Smooth muscle cell (in vitro differentiated cells): ENCODE measurements around the gene AFG1L. TPM values are rescaled to one million over a fixed set of nuclear protein-coding genes. Genes with fewer than 3 reads are reported as not detected.

ENCODE experiments used
- DNase-seq: peaks from one replicate; lab custom pipeline; 2025; ENCODE audit not compliant: unreplicated experiment; lab: John Stamatoyannopoulos, UW
- H2AFZ ChIP-seq: fragments of 200-600 bp; sonication (generic); 2 replicates; pipeline ENCODE4 v1.6.0; 2016; ENCODE audit warnings: antibody characterized with exemption, low read depth, mild to moderate bottlenecking
- H3F3A ChIP-seq: fragments of 200-600 bp; sonication (generic); 2 replicates; pipeline ENCODE4 v1.6.0; 2017; ENCODE audit warnings: antibody characterized with exemption, low read depth
- H3K27ac ChIP-seq: fragments of 200-600 bp; sonication (generic); 2 replicates; pipeline ENCODE4 v1.5.1; 2016; ENCODE audit warnings: low read depth, mild to moderate bottlenecking
- H3K27me3 ChIP-seq: fragments of 200-600 bp; sonication (generic); 2 replicates; pipeline ENCODE4 v1.6.1; 2016; ENCODE audit warnings: low read depth, mild to moderate bottlenecking
- H3K36me3 ChIP-seq: fragments of 200-600 bp; sonication (generic); 2 replicates; pipeline ENCODE4 v1.5.1; 2016; ENCODE audit warnings: low read depth
- H3K4me1 ChIP-seq: fragments of 200-600 bp; sonication (generic); 2 replicates; pipeline ENCODE4 v1.5.1; 2016; ENCODE audit warnings: low read depth
- H3K4me2 ChIP-seq: fragments of 200-600 bp; sonication (generic); 2 replicates; pipeline ENCODE4 v1.6.0; 2016; ENCODE audit warnings: mild to moderate bottlenecking
- H3K4me3 ChIP-seq: fragments of 200-600 bp; sonication (generic); 2 replicates; pipeline ENCODE4 v1.5.1; 2016; ENCODE audit warnings: mild to moderate bottlenecking
- H3K79me2 ChIP-seq: fragments of 200-600 bp; sonication (generic); 2 replicates; pipeline ENCODE4 v1.6.0; 2016; ENCODE audit warnings: low read depth, mild to moderate bottlenecking
- H3K9ac ChIP-seq: fragments of 200-600 bp; sonication (generic); 2 replicates; pipeline ENCODE4 v1.6.0; 2016; ENCODE audit warnings: low read depth
- H3K9me3 ChIP-seq: fragments of 200-600 bp; sonication (generic); replicated peaks from 2 replicates; pipeline ENCODE4 v1.5.1; 2016; ENCODE audit warnings: low read depth
- H4K20me1 ChIP-seq: fragments of 200-600 bp; sonication (generic); 2 replicates; pipeline ENCODE4 v1.6.0; 2016; ENCODE audit warnings: low read depth
- CTCF ChIP-seq: fragments of 200-600 bp; sonication (generic); IDR thresholded peaks from 2 replicates; pipeline ENCODE4 v1.5.1; 2017; ENCODE audit warnings: borderline replicate concordance, mild to moderate bottlenecking, antibody characterized with exemption; ENCODE audit not compliant: insufficient read depth, poor library complexity, severe bottlenecking
- WGBS: methylation state at CpG from one replicate; pipeline ENCODE4 v1.1.7; 2016; ENCODE audit warnings: low lambda C conversion rate; 5-methylcytosine and 5-hydroxymethylcytosine counted together
- polyA plus RNA-seq: library from polyadenylated mRNA; unstranded; fragments of >200 nt; fragmentation: Nextera tagmentation; extraction: Ambion mirVana; gene quantifications from 2 replicates; pipeline ENCODE4 v1.2.1, GENCODE V29; 2016
- total RNA-seq: library from RNA; depleted of rRNA; stranded (reverse); fragments of >200 nt; gene quantifications from 2 replicates; pipeline ENCODE4 v1.2.3, GENCODE V29; 2014

Gene AFG1L
- total and polyA plus RNA-seq, 2 experiments from 2014 or later: 4.0 to 5.7 TPM

- 57% methylated on average over 2 of the region's 2 CpGs for WGBS
- H2AFZ ChIP-seq: no peak overlapping the region
- H3K4me2 ChIP-seq: no peak overlapping the region
- TF ChIP-seq CTCF: no peak
- H4K20me1 ChIP-seq: no peaks in the 10 kb centered on the region
- no peaks in the 10 kb centered on the region for H3K36me3 ChIP-seq
- DNase-seq: no peak
- no peaks in the 10 kb centered on the region for H3K27me3 ChIP-seq
- no peaks in the 10 kb centered on the region for H3K9me3 ChIP-seq
- H3K9ac ChIP-seq: no peak overlapping the region
- no peak overlapping the region for H3K4me3 ChIP-seq
- no peaks in the 10 kb centered on the region for H3K79me2 ChIP-seq
- H3F3A ChIP-seq: no peaks in the 10 kb centered on the region
- H3K4me1 ChIP-seq: no peaks in the 10 kb centered on the region
- no peak overlapping the region for H3K27ac ChIP-seq
These were observed 18.9 kb upstream of the AFG1L start for GRCh38 chr6:108275976-108276375.

GRCh38 chr6:108277295-108277694 is 17.6 kb upstream of the AFG1L start:
- Histone ChIP-seq H4K20me1 (no peaks in the 10 kb centered on the region), H3K4me2 (no peak overlapping the region), H3K79me2 (no peaks in the 10 kb centered on the region), H3K36me3 (no peaks in the 10 kb centered on the region), H3K27me3 (no peaks in the 10 kb centered on the region), H3K4me1 (no peaks in the 10 kb centered on the region), H3K27ac (no peak overlapping the region), H3K4me3 (no peak overlapping the region), H3K9ac (no peak overlapping the region), H3K9me3 (no peaks in the 10 kb centered on the region), H2AFZ (no peak overlapping the region), H3F3A (no peaks in the 10 kb centered on the region)
- no peak for DNase-seq
- WGBS: 100% methylated on average over 1 of the region's 1 CpG
- TF ChIP-seq CTCF: no peak

- Histone ChIP-seq H3K9ac (no peak overlapping the region), H2AFZ (no peak overlapping the region), H3K4me3 (no peak overlapping the region), H3K36me3 (no peaks in the 10 kb centered on the region), H3K27ac (no peak overlapping the region), H3K27me3 (no peaks in the 10 kb centered on the region), H3F3A (no peaks in the 10 kb centered on the region), H4K20me1 (no peaks in the 10 kb centered on the region), H3K9me3 (no peaks in the 10 kb centered on the region), H3K4me1 (no peaks in the 10 kb centered on the region), H3K4me2 (no peak overlapping the region), H3K79me2 (no peaks in the 10 kb centered on the region)
- DNase-seq: no peak
- 70% methylated on average over 4 of the region's 4 CpGs for WGBS
- TF ChIP-seq CTCF: no peak
These were observed 17.0 kb upstream of the AFG1L start for GRCh38 chr6:108277831-108278230.

- Histone ChIP-seq H3K9ac (no peak overlapping the region), H3K4me2 (no peak overlapping the region), H3K27me3 (no peaks in the 10 kb centered on the region), H3K9me3 (no peaks in the 10 kb centered on the region), H3K4me1 (no peaks in the 10 kb centered on the region), H3K27ac (no peak overlapping the region), H4K20me1 (no peaks in the 10 kb centered on the region), H3K4me3 (no peak overlapping the region), H3K36me3 (no peaks in the 10 kb centered on the region), H3F3A (no peaks in the 10 kb centered on the region), H2AFZ (no peak overlapping the region), H3K79me2 (no peaks in the 10 kb centered on the region)
- no peak for TF ChIP-seq CTCF
- no peak for DNase-seq
These were observed 9.5 kb upstream of the AFG1L start for GRCh38 chr6:108285381-108285780.
